ENCODE data around the gene TULP1.

TULP1 gene

GRCh38 chr6:35480176-35480575 lies 32.5 kb downstream of the TULP1 start:
- Histone ChIP-seq H3K4me1 (ENCODE audit: control insufficient read depth, insufficient read depth, low read length) (peaks cover 6% of the 10 kb centered on the region), H3K9me3 (ENCODE audit: control insufficient read depth, low read length) (no peaks in the 10 kb centered on the region), H3K27me3 (replicated peaks; ENCODE audit: control insufficient read depth, insufficient read depth, low read length) (no peaks in the 10 kb centered on the region), H3K4me3 (ENCODE audit: low read length) (no peak overlapping the region), H3K36me3 (ENCODE audit: control insufficient read depth, insufficient read depth, low read length, severe bottlenecking) (peaks cover 32% of the 10 kb centered on the region), H3K9ac (ENCODE audit: low read length) (no peak overlapping the region)
- DNase-seq (ENCODE audit: low read depth), result no peak

GRCh38 chr6:35478259-35478658 lies 34.4 kb downstream of the TULP1 start:
- Histone ChIP-seq H3K9ac (ENCODE audit: low read length) (no peak overlapping the region), H3K36me3 (ENCODE audit: control insufficient read depth, insufficient read depth, low read length, severe bottlenecking) (peaks cover 44% of the 10 kb centered on the region), H3K4me3 (ENCODE audit: low read length) (no peak overlapping the region), H3K9me3 (ENCODE audit: control insufficient read depth, low read length) (no peaks in the 10 kb centered on the region), H3K27me3 (replicated peaks; ENCODE audit: control insufficient read depth, insufficient read depth, low read length) (no peaks in the 10 kb centered on the region), H3K4me1 (ENCODE audit: control insufficient read depth, insufficient read depth, low read length) (no peaks in the 10 kb centered on the region)
- no peak for DNase-seq (ENCODE audit: low read depth)

- DNase-seq (ENCODE audit: low read depth), result no peak
- Histone ChIP-seq H3K4me1 (ENCODE audit: control insufficient read depth, insufficient read depth, low read length) (no peaks in the 10 kb centered on the region), H3K36me3 (ENCODE audit: control insufficient read depth, insufficient read depth, low read length, severe bottlenecking) (peaks cover 46% of the 10 kb centered on the region), H3K4me3 (ENCODE audit: low read length) (no peak overlapping the region), H3K9me3 (ENCODE audit: control insufficient read depth, low read length) (no peaks in the 10 kb centered on the region), H3K9ac (ENCODE audit: low read length) (no peak overlapping the region), H3K27me3 (replicated peaks; ENCODE audit: control insufficient read depth, insufficient read depth, low read length) (no peaks in the 10 kb centered on the region)
Measured at GRCh38 chr6:35477551-35478179, 35.0 kb downstream of the TULP1 start.

- Histone ChIP-seq H3K9me3 (ENCODE audit: control insufficient read depth, low read length) (no peaks in the 10 kb centered on the region), H3K9ac (ENCODE audit: low read length) (no peak overlapping the region), H3K36me3 (ENCODE audit: control insufficient read depth, insufficient read depth, low read length, severe bottlenecking) (peaks cover 47% of the 10 kb centered on the region), H3K27me3 (replicated peaks; ENCODE audit: control insufficient read depth, insufficient read depth, low read length) (no peaks in the 10 kb centered on the region), H3K4me1 (ENCODE audit: control insufficient read depth, insufficient read depth, low read length) (peaks cover 2% of the 10 kb centered on the region), H3K4me3 (ENCODE audit: low read length) (no peak overlapping the region)
- no peak for DNase-seq (ENCODE audit: low read depth)
Measured at GRCh38 chr6:35477028-35477427, 35.7 kb downstream of the TULP1 start.

- DNase-seq (ENCODE audit: low read depth), result no peak
- Histone ChIP-seq H3K4me1 (ENCODE audit: control insufficient read depth, insufficient read depth, low read length) (peaks cover 8% of the 10 kb centered on the region), H3K9ac (ENCODE audit: low read length) (no peak overlapping the region), H3K36me3 (ENCODE audit: control insufficient read depth, insufficient read depth, low read length, severe bottlenecking) (peaks cover 55% of the 10 kb centered on the region), H3K9me3 (ENCODE audit: control insufficient read depth, low read length) (no peaks in the 10 kb centered on the region), H3K4me3 (ENCODE audit: low read length) (no peak overlapping the region), H3K27me3 (replicated peaks; ENCODE audit: control insufficient read depth, insufficient read depth, low read length) (no peaks in the 10 kb centered on the region)
Measured at GRCh38 chr6:35476004-35476403, 36.7 kb downstream of the TULP1 start.

- H3K4me1 ChIP-seq (ENCODE audit: control insufficient read depth, insufficient read depth, low read length), result peaks cover 12% of the 10 kb centered on the region
- no peak overlapping the region for H3K9ac ChIP-seq (ENCODE audit: low read length)
- H3K9me3 ChIP-seq (ENCODE audit: control insufficient read depth, low read length), result no peaks in the 10 kb centered on the region
- no peak overlapping the region for H3K4me3 ChIP-seq (ENCODE audit: low read length)
- DNase-seq (ENCODE audit: low read depth), result no peak
- no peaks in the 10 kb centered on the region for H3K27me3 ChIP-seq (replicated peaks; ENCODE audit: control insufficient read depth, insufficient read depth, low read length)
- H3K36me3 ChIP-seq (ENCODE audit: control insufficient read depth, insufficient read depth, low read length, severe bottlenecking), result peaks cover 60% of the 10 kb centered on the region
Measured at GRCh38 chr6:35475573-35475972, 37.1 kb downstream of the TULP1 start.

- no peaks in the 10 kb centered on the region for H3K9me3 ChIP-seq (ENCODE audit: control insufficient read depth, low read length)
- no peak overlapping the region for H3K4me3 ChIP-seq (ENCODE audit: low read length)
- peaks cover 65% of the 10 kb centered on the region for H3K36me3 ChIP-seq (ENCODE audit: control insufficient read depth, insufficient read depth, low read length, severe bottlenecking)
- H3K27me3 ChIP-seq (replicated peaks; ENCODE audit: control insufficient read depth, insufficient read depth, low read length), result no peaks in the 10 kb centered on the region
- no peak for DNase-seq (ENCODE audit: low read depth)
- H3K4me1 ChIP-seq (ENCODE audit: control insufficient read depth, insufficient read depth, low read length), result peaks cover 17% of the 10 kb centered on the region
- H3K9ac ChIP-seq (ENCODE audit: low read length), result no peak overlapping the region
Measured at GRCh38 chr6:35474942-35475570, 37.6 kb downstream of the TULP1 start.

- H3K4me3 ChIP-seq (ENCODE audit: low read length), result no peak overlapping the region
- H3K4me1 ChIP-seq (ENCODE audit: control insufficient read depth, insufficient read depth, low read length), result peaks cover 22% of the 10 kb centered on the region
- no peak for DNase-seq (ENCODE audit: low read depth)
- no peaks in the 10 kb centered on the region for H3K27me3 ChIP-seq (replicated peaks; ENCODE audit: control insufficient read depth, insufficient read depth, low read length)
- H3K9me3 ChIP-seq (ENCODE audit: control insufficient read depth, low read length), result no peaks in the 10 kb centered on the region
- no peak overlapping the region for H3K9ac ChIP-seq (ENCODE audit: low read length)
- H3K36me3 ChIP-seq (ENCODE audit: control insufficient read depth, insufficient read depth, low read length, severe bottlenecking), result peaks cover 70% of the 10 kb centered on the region
Measured at GRCh38 chr6:35474131-35474941, 38.4 kb downstream of the TULP1 start.

- peaks cover 22% of the 10 kb centered on the region for H3K4me1 ChIP-seq (ENCODE audit: control insufficient read depth, insufficient read depth, low read length)
- H3K4me3 ChIP-seq (ENCODE audit: low read length), result no peak overlapping the region
- peaks cover 68% of the 10 kb centered on the region for H3K36me3 ChIP-seq (ENCODE audit: control insufficient read depth, insufficient read depth, low read length, severe bottlenecking)
- H3K9ac ChIP-seq (ENCODE audit: low read length), result no peak overlapping the region
- H3K9me3 ChIP-seq (ENCODE audit: control insufficient read depth, low read length), result no peaks in the 10 kb centered on the region
- H3K27me3 ChIP-seq (replicated peaks; ENCODE audit: control insufficient read depth, insufficient read depth, low read length), result no peaks in the 10 kb centered on the region
- DNase-seq (ENCODE audit: low read depth), result no peak
Measured at GRCh38 chr6:35473850-35474130, 38.9 kb downstream of the TULP1 start.

GRCh38 chr6:35473075-35473849 lies 39.4 kb downstream of the TULP1 start:
- Histone ChIP-seq H3K4me1 (ENCODE audit: control insufficient read depth, insufficient read depth, low read length) (peaks cover 22% of the 10 kb centered on the region), H3K4me3 (ENCODE audit: low read length) (no peak overlapping the region), H3K27me3 (replicated peaks; ENCODE audit: control insufficient read depth, insufficient read depth, low read length) (no peaks in the 10 kb centered on the region), H3K9me3 (ENCODE audit: control insufficient read depth, low read length) (no peaks in the 10 kb centered on the region), H3K36me3 (ENCODE audit: control insufficient read depth, insufficient read depth, low read length, severe bottlenecking) (peaks cover 65% of the 10 kb centered on the region), H3K9ac (ENCODE audit: low read length) (no peak overlapping the region)
- no peak for DNase-seq (ENCODE audit: low read depth)

- Histone ChIP-seq H3K27me3 (replicated peaks; ENCODE audit: control insufficient read depth, insufficient read depth, low read length) (no peaks in the 10 kb centered on the region), H3K4me1 (ENCODE audit: control insufficient read depth, insufficient read depth, low read length) (peaks cover 27% of the 10 kb centered on the region), H3K9me3 (ENCODE audit: control insufficient read depth, low read length) (no peaks in the 10 kb centered on the region), H3K9ac (ENCODE audit: low read length) (no peak overlapping the region), H3K4me3 (ENCODE audit: low read length) (no peak overlapping the region), H3K36me3 (ENCODE audit: control insufficient read depth, insufficient read depth, low read length, severe bottlenecking) (peaks cover 61% of the 10 kb centered on the region)
- no peak for DNase-seq (ENCODE audit: low read depth)
Measured at GRCh38 chr6:35471836-35472345, 40.8 kb downstream of the TULP1 start.
